CD4-positive, alpha-beta T cell treated with Interleukin-1 beta for 1 hour (primary cell): Measurements from ENCODE around the gene PRKCH.
A peak's percentile ranks its signal among the peaks of the same experiment; 100 is the strongest.

Experiments used
- DNase-seq, 2 donors: peaks; one replicate each; pipeline ENCODE4 v3.0.0-alpha.2; 2020 to 2022

PRKCH gene

GRCh38 chr14:61430066-61430757, 108.8 kb downstream of the PRKCH start:
- DNase-seq, result no peak

GRCh38 chr14:61433169-61433568, 111.8 kb downstream of the PRKCH start:
- no peak for DNase-seq

GRCh38 chr14:61433828-61434227, 112.4 kb downstream of the PRKCH start:
- DNase-seq, result no peak

- no peak for DNase-seq
Observed at GRCh38 chr14:61434311-61434710, 112.9 kb downstream of the PRKCH start.

GRCh38 chr14:61435563-61436337, 114.4 kb downstream of the PRKCH start:
- DNase-seq, result no peak

- no peak for DNase-seq
Observed at GRCh38 chr14:61437381-61437780, 116.0 kb downstream of the PRKCH start.

GRCh38 chr14:61438036-61438435, 116.7 kb downstream of the PRKCH start:
- DNase-seq, result no peak

GRCh38 chr14:61438497-61438859, 117.1 kb downstream of the PRKCH start:
- no peak for DNase-seq

GRCh38 chr14:61438860-61439765, 117.7 kb downstream of the PRKCH start:
- peak; percentile 23 to 42 for DNase-seq

GRCh38 chr14:61439779-61440418, 118.5 kb downstream of the PRKCH start:
- no peak for DNase-seq

GRCh38 chr14:61443481-61443880, 122.1 kb downstream of the PRKCH start:
- no peak for DNase-seq

- DNase-seq, result peak; percentile 65 to 67
Observed at GRCh38 chr14:61444215-61444768, 122.9 kb downstream of the PRKCH start.

GRCh38 chr14:61451491-61451890, 130.1 kb downstream of the PRKCH start:
- DNase-seq, result no peak

GRCh38 chr14:61451891-61452400, 130.6 kb downstream of the PRKCH start:
- no peak for DNase-seq

- peak; percentile 59 to 70 for DNase-seq
Observed at GRCh38 chr14:61452452-61452851, 131.1 kb downstream of the PRKCH start.

GRCh38 chr14:61453103-61453767, 131.9 kb downstream of the PRKCH start:
- no peak for DNase-seq

GRCh38 chr14:61454545-61454944, 133.2 kb downstream of the PRKCH start:
- DNase-seq, result no peak

- DNase-seq, result no peak
Observed at GRCh38 chr14:61455351-61455750, 134.0 kb downstream of the PRKCH start.

GRCh38 chr14:61456720-61457119, 135.3 kb downstream of the PRKCH start:
- peak; percentile 78 to 83 for DNase-seq

- no peak for DNase-seq
Observed at GRCh38 chr14:61458766-61459165, 137.4 kb downstream of the PRKCH start.

- DNase-seq, result no peak
Observed at GRCh38 chr14:61459229-61459628, 137.8 kb downstream of the PRKCH start.

- DNase-seq, result no peak
Observed at GRCh38 chr14:61460063-61460462, 138.7 kb downstream of the PRKCH start.
